Jurkat, Clone E6-1 (cell line): ENCODE data around the gene PXK.
A peak's percentile ranks its signal among the peaks of the same experiment; 100 is the strongest.

Experiments used
- DNase-seq: peaks from one replicate; pipeline ENCODE4 v3.0.0-alpha.2; 2011; ENCODE audit warnings: low read depth, low spot score
- H3K4me3 ChIP-seq: 2 replicates; pipeline ENCODE4 v1.5.1; 2011; ENCODE audit warnings: mild to moderate bottlenecking, low read length, control low read depth, moderate library complexity

PXK gene

GRCh38 chr3:58371754-58372153 lies 39.1 kb downstream of the PXK start:
- DNase-seq = no peak
- H3K4me3 ChIP-seq = no peak overlapping the region

- DNase-seq = no peak
- H3K4me3 ChIP-seq = no peak overlapping the region
Measured at GRCh38 chr3:58375254-58375653, 42.6 kb downstream of the PXK start.

GRCh38 chr3:58377168-58377567 lies 44.5 kb downstream of the PXK start:
- no peak for DNase-seq
- no peak overlapping the region for H3K4me3 ChIP-seq

- no peak for DNase-seq
- H3K4me3 ChIP-seq = no peak overlapping the region
Measured at GRCh38 chr3:58377750-58378149, 45.1 kb downstream of the PXK start.

GRCh38 chr3:58379351-58380073 lies 46.8 kb downstream of the PXK start:
- no peak overlapping the region for H3K4me3 ChIP-seq
- DNase-seq = no peak

- DNase-seq = no peak
- H3K4me3 ChIP-seq = no peak overlapping the region
Measured at GRCh38 chr3:58383476-58383875, 50.8 kb downstream of the PXK start.

- H3K4me3 ChIP-seq = no peak overlapping the region
- DNase-seq = no peak
Measured at GRCh38 chr3:58383904-58384303, 51.2 kb downstream of the PXK start.

GRCh38 chr3:58384381-58385090 lies 51.8 kb downstream of the PXK start:
- no peak overlapping the region for H3K4me3 ChIP-seq

GRCh38 chr3:58386626-58387365 lies 54.1 kb downstream of the PXK start:
- no peak for DNase-seq

More at GRCh38 chr3:58384381-58385090, 51.8 kb downstream of the PXK start:
- no peak for DNase-seq

GRCh38 chr3:58387650-58388546 lies 55.2 kb downstream of the PXK start:
- no peak for DNase-seq
- no peak overlapping the region for H3K4me3 ChIP-seq

More at GRCh38 chr3:58386626-58387365, 54.1 kb downstream of the PXK start:
- H3K4me3 ChIP-seq = no peak overlapping the region

GRCh38 chr3:58388550-58389091 lies 55.9 kb downstream of the PXK start:
- DNase-seq = no peak
- no peak overlapping the region for H3K4me3 ChIP-seq

- H3K4me3 ChIP-seq = no peak overlapping the region
- DNase-seq = no peak
Measured at GRCh38 chr3:58391156-58391865, 58.6 kb downstream of the PXK start.

- no peak overlapping the region for H3K4me3 ChIP-seq
- no peak for DNase-seq
Measured at GRCh38 chr3:58392181-58392580, 59.5 kb downstream of the PXK start.

GRCh38 chr3:58394339-58394738 lies 61.6 kb downstream of the PXK start:
- no peak overlapping the region for H3K4me3 ChIP-seq
- no peak for DNase-seq

GRCh38 chr3:58398669-58399333 lies 66.1 kb downstream of the PXK start:
- no peak for DNase-seq
- H3K4me3 ChIP-seq = no peak overlapping the region

- DNase-seq = peak; percentile 38
- H3K4me3 ChIP-seq = no peak overlapping the region
Measured at GRCh38 chr3:58403513-58404109, 70.9 kb downstream of the PXK start.

- no peak for DNase-seq
- H3K4me3 ChIP-seq = no peak overlapping the region
Measured at GRCh38 chr3:58404396-58404795, 71.7 kb downstream of the PXK start.
